HepG2 (cell line): Measurements from ENCODE around the gene GPR61. TPM values are rescaled to one million over a fixed set of nuclear protein-coding genes. Genes with fewer than 3 reads are reported as not detected.

Experiments
- ARNT2 ChIP-seq: sonication (generic); formaldehyde crosslinking; IDR thresholded peaks from 2 replicates; pipeline ENCODE4 v1.8.0; 2022; ENCODE audit warnings: mild to moderate bottlenecking, low read depth, missing genetic modification reagents, moderate library complexity
- ASH2L ChIP-seq: fragments of 300-600, 200-600 bp; sonication (generic); IDR thresholded peaks from 2 replicates; pipeline ENCODE4 v1.7.0; 2017; ENCODE audit warnings: low read depth, mild to moderate bottlenecking, moderate library complexity, mixed read lengths, low read length; ENCODE audit not compliant: insufficient read length
- GABPA ChIP-seq, 2 experiments: IDR thresholded peaks; 2 replicates each; pipeline ENCODE4 v1.6.1; 2011 to 2016; ENCODE audit warnings: low read depth in 2 of 2, low read length in 1 of 2, missing biosample characterization in 1 of 2, missing genetic modification characterization in 1 of 2
- HNF1B ChIP-seq: sonication (generic); formaldehyde crosslinking; IDR thresholded peaks from 2 replicates; pipeline ENCODE4 v1.5.1; 2020; ENCODE audit warnings: mild to moderate bottlenecking, moderate library complexity, missing genetic modification reagents
- KDM5B ChIP-seq: sonication (generic); formaldehyde crosslinking; IDR thresholded peaks from 2 replicates; pipeline ENCODE4 v1.4.0; 2020; ENCODE audit warnings: missing genetic modification reagents, mild to moderate bottlenecking, borderline replicate concordance
- KLF13 ChIP-seq: sonication (generic); formaldehyde crosslinking; IDR thresholded peaks from 2 replicates; pipeline ENCODE4 v1.4.0; 2020; ENCODE audit warnings: mild to moderate bottlenecking, missing genetic modification reagents
- KLF16 ChIP-seq, 2 experiments: sonication (generic) in 1 of 2; formaldehyde crosslinking in 1 of 2; IDR thresholded peaks; 2 replicates each; pipeline versions ENCODE4 v1.6.1 to v1.8.0; 2016 to 2023; ENCODE audit warnings: missing genetic modification reagents in 2 of 2, missing compliant biosample characterization in 1 of 2
- MAX ChIP-seq: IDR thresholded peaks from 2 replicates; pipeline ENCODE4 v1.6.1; 2012; ENCODE audit warnings: inconsistent platforms
- MEIS2 ChIP-seq: sonication (generic); formaldehyde crosslinking; IDR thresholded peaks from 2 replicates; pipeline ENCODE4 v1.9.0; 2021; ENCODE audit warnings: mild to moderate bottlenecking, missing genetic modification reagents
- MXI1 ChIP-seq: IDR thresholded peaks from 3 replicates; pipeline ENCODE4 v1.6.1; 2012; ENCODE audit warnings: low read depth, low read length, inconsistent platforms, borderline replicate concordance
- MYC ChIP-seq: sonication (generic); formaldehyde crosslinking; IDR thresholded peaks from 2 replicates; pipeline ENCODE4 v1.9.0; 2021; ENCODE audit warnings: missing genetic modification reagents, borderline replicate concordance
- NFKBIZ ChIP-seq: IDR thresholded peaks from 2 replicates; pipeline ENCODE4 v1.6.1; 2018; ENCODE audit warnings: missing genetic modification reagents, missing compliant biosample characterization
- NKX3-1 ChIP-seq: sonication (generic); formaldehyde crosslinking; IDR thresholded peaks from 2 replicates; pipeline ENCODE4 v1.5.0; 2020; ENCODE audit warnings: missing genetic modification reagents
- NONO ChIP-seq, 2 experiments: fragments of 450-650 bp in 1 of 2; sonication (generic) in 1 of 2; formaldehyde crosslinking in 1 of 2; IDR thresholded peaks in 1 of 2; conservative IDR thresholded peaks in 1 of 2; 2 replicates each; pipeline versions ENCODE4 v1.6.1 to v1.8.0; 2017 to 2022; ENCODE audit warnings: mild to moderate bottlenecking in 1 of 2, missing genetic modification reagents in 1 of 2, moderate library complexity in 1 of 2
- POGK ChIP-seq: sonication (generic); formaldehyde crosslinking; conservative IDR thresholded peaks from 2 replicates; pipeline ENCODE4 v1.8.0; 2022; ENCODE audit warnings: mild to moderate bottlenecking, moderate library complexity, missing genetic modification reagents
- REPIN1 ChIP-seq: sonication (generic); formaldehyde crosslinking; IDR thresholded peaks from 2 replicates; pipeline ENCODE4 v1.8.0; 2022; ENCODE audit warnings: missing genetic modification reagents, low read depth, mild to moderate bottlenecking, borderline replicate concordance
- SP4 ChIP-seq: sonication (generic); formaldehyde crosslinking; IDR thresholded peaks from 2 replicates; pipeline ENCODE4 v1.8.1; 2023; ENCODE audit warnings: mild to moderate bottlenecking, missing genetic modification reagents
- ZFY ChIP-seq: sonication (generic); formaldehyde crosslinking; IDR thresholded peaks from 2 replicates; pipeline ENCODE4 v1.4.0; 2020; ENCODE audit warnings: missing genetic modification reagents
- ZFYVE20 ChIP-seq: sonication (generic); formaldehyde crosslinking; IDR thresholded peaks from 2 replicates; pipeline ENCODE4 v1.8.0; 2023; ENCODE audit warnings: low read depth, mild to moderate bottlenecking, moderate library complexity, missing genetic modification reagents, borderline replicate concordance
- ZNF138 ChIP-seq: sonication (generic); formaldehyde crosslinking; IDR thresholded peaks from 2 replicates; pipeline ENCODE4 v1.5.0; 2020; ENCODE audit warnings: mild to moderate bottlenecking, low read depth, missing genetic modification reagents
- ZNF343 ChIP-seq: sonication (generic); formaldehyde crosslinking; IDR thresholded peaks from 2 replicates; pipeline ENCODE4 v1.4.0; 2020; ENCODE audit warnings: mild to moderate bottlenecking, missing genetic modification reagents
- ZNF430 ChIP-seq: sonication (generic); formaldehyde crosslinking; IDR thresholded peaks from 2 replicates; pipeline ENCODE4 v1.9.0; 2021; ENCODE audit warnings: mild to moderate bottlenecking, missing genetic modification reagents
- ZNF512 ChIP-seq: sonication (generic); formaldehyde crosslinking; IDR thresholded peaks from 2 replicates; pipeline ENCODE4 v1.4.0; 2020; ENCODE audit warnings: mild to moderate bottlenecking, missing genetic modification reagents
- polyA plus RNA-seq, 8 experiments: library from polyadenylated mRNA; depleted of rRNA in 3 of 8; stranded (reverse) in 7 of 8; unstranded in 1 of 8; fragments of >200 nt; fragmentation: Illumina TruSeq in 4 of 8; extraction: Trizol in 4 of 8; gene quantifications; 2 replicates each; pipeline versions ENCODE4 v1.2.1 to v1.2.3, GENCODE V29; 2011 to 2016; ENCODE audit warnings: low read depth in 4 of 8, missing spikeins in 1 of 8, mixed read lengths in 1 of 8; ENCODE audit not compliant: insufficient read depth in 1 of 8
- total RNA-seq, 5 experiments: library from RNA; depleted of rRNA; stranded (reverse); fragments of >200 nt; fragmentation: Illumina TruSeq; extraction: Trizol; gene quantifications; 2 replicates each; pipeline ENCODE4 v1.2.3, GENCODE V29; 2016; ENCODE audit warnings: low read depth in 1 of 5

Gene GPR61
- total and polyA plus RNA-seq, 2 of the 13 experiments (the other 11 are each of a cell fraction or from before 2014, with no cell fraction given): not detected

- TF ChIP-seq NKX3-1 (CRISPR knock-in tag): no peak
- 0 out of 2 replicates have a peak, but pooled peaks have one; percentile 74 for TF ChIP-seq ZNF138 (CRISPR knock-in tag)
- peak; percentile 61; the same call in 1 of the 2 replicates for TF ChIP-seq ZNF343
- peak; percentile 34 for TF ChIP-seq GABPA (IDR thresholded peaks at IDR 0.05; ENCODE audit: low read depth, low read length)
- peak; percentile 59 for TF ChIP-seq GABPA (CRISPR knock-in tag; IDR thresholded peaks at IDR 0.05; ENCODE audit: low read depth)
- TF ChIP-seq KLF13 (CRISPR knock-in tag): 0 out of 2 replicates have a peak, but pooled peaks have one; percentile 59
- TF ChIP-seq POGK (CRISPR knock-in tag): peak; percentile 62; the same call in 1 of the 2 replicates
- TF ChIP-seq HNF1B (CRISPR knock-in tag): peak; percentile 91
- peak; percentile 80; the same call in 1 of the 2 replicates for TF ChIP-seq REPIN1 (CRISPR knock-in tag)
- TF ChIP-seq MEIS2 (CRISPR knock-in tag): peak; percentile 46; the same call in 1 of the 2 replicates
- peak; percentile 83; the same call in 2 of the 3 replicates for TF ChIP-seq MXI1
- peak; percentile 64; the same call in 1 of the 2 replicates for TF ChIP-seq SP4 (CRISPR knock-in tag)
- peak; percentile 59 for TF ChIP-seq MAX
- peak; percentile 48; the same call in 1 of the 2 replicates for TF ChIP-seq ARNT2 (CRISPR knock-in tag)
- peak; percentile 55; the same call in 1 of the 2 replicates for TF ChIP-seq ZNF430 (CRISPR knock-in tag)
- TF ChIP-seq MYC (CRISPR knock-in tag): peak; percentile 77
- peak; percentile 87 for TF ChIP-seq ASH2L
- TF ChIP-seq KLF16 (CRISPR knock-in tag; IDR thresholded peaks at IDR 0.05): peak in 1 of 2 experiments; percentile 89; a peak in 1 of 4 replicates
- peak; percentile 83 for TF ChIP-seq KDM5B (CRISPR knock-in tag)
- TF ChIP-seq ZNF512 (CRISPR knock-in tag): no peak
- no peak for TF ChIP-seq ZFYVE20 (CRISPR knock-in tag)
- TF ChIP-seq NONO (IDR thresholded peaks at IDR 0.05): no peak
- peak; percentile 83 for TF ChIP-seq NONO (CRISPR knock-in tag; conservative IDR thresholded peaks at IDR 0.05)
- TF ChIP-seq NFKBIZ: peak; percentile 64; the same call in 1 of the 2 replicates
- peak; percentile 85 for TF ChIP-seq ZFY (CRISPR knock-in tag)
Observed at GRCh38 chr1:109493805-109494539, 45.7 kb upstream of the GPR61 start, which contains the start of gene CYB561D1 (continued).
